ENCODE data around the gene TMEM38A. TPM values are rescaled to one million over a fixed set of nuclear protein-coding genes. Genes with fewer than 3 reads are reported as not detected.

The TMEM38A gene
- total and polyA plus RNA-seq, 9 of the 15 experiments (the other 6 are each of a cell fraction or from before 2014, with no cell fraction given) = 0.35 to 2.1 (median 1.2) TPM

GRCh38 chr19:16660763-16661479 is at the start of gene TMEM38A (continued):
- peak; percentile 77 for TF ChIP-seq KDM5B (IDR thresholded peaks at IDR 0.05; ENCODE audit: insufficient replicate concordance, low read depth, low read length)
- TF ChIP-seq DPF2 (IDR thresholded peaks at IDR 0.05) = no peak
- no peak for TF ChIP-seq ZNF143 (CRISPR knock-in tag; IDR thresholded peaks at IDR 0.05)
- TF ChIP-seq, protein P1, sequence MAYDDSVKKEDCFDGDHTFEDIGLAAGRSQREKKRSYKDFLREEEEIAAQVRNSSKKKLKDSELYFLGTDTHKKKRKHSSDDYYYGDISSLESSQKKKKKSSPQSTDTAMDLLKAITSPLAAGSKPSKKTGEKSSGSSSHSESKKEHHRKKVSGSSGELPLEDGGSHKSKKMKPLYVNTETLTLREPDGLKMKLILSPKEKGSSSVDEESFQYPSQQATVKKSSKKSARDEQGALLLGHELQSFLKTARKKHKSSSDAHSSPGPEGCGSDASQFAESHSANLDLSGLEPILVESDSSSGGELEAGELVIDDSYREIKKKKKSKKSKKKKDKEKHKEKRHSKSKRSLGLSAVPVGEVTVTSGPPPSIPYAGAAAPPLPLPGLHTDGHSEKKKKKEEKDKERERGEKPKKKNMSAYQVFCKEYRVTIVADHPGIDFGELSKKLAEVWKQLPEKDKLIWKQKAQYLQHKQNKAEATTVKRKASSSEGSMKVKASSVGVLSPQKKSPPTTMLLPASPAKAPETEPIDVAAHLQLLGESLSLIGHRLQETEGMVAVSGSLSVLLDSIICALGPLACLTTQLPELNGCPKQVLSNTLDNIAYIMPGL (CRISPR knock-in tag; IDR thresholded peaks at IDR 0.05) = 0 out of 2 replicates have a peak, but pooled peaks have one; percentile 16
- TF ChIP-seq, protein P2, sequence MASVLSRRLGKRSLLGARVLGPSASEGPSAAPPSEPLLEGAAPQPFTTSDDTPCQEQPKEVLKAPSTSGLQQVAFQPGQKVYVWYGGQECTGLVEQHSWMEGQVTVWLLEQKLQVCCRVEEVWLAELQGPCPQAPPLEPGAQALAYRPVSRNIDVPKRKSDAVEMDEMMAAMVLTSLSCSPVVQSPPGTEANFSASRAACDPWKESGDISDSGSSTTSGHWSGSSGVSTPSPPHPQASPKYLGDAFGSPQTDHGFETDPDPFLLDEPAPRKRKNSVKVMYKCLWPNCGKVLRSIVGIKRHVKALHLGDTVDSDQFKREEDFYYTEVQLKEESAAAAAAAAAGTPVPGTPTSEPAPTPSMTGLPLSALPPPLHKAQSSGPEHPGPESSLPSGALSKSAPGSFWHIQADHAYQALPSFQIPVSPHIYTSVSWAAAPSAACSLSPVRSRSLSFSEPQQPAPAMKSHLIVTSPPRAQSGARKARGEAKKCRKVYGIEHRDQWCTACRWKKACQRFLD (CRISPR knock-in tag; IDR thresholded peaks at IDR 0.05) = peak; percentile 48; the same call in 1 of the 2 replicates
- TF ChIP-seq RBM14 (IDR thresholded peaks at IDR 0.05; ENCODE audit: borderline replicate concordance, insufficient read depth, low read depth, low read length) = no peak
- TF ChIP-seq NONO (IDR thresholded peaks at IDR 0.05; ENCODE audit: low read depth in 2 of 2, low read length in 1 of 2) = 0 out of 4 replicates have a peak, but pooled peaks of 1 of the 2 experiments have one; percentile 15
- TF ChIP-seq NFIC (IDR thresholded peaks at IDR 0.05) = 0 out of 2 replicates have a peak, but pooled peaks have one; percentile 23
- 0 out of 2 replicates have a peak, but pooled peaks have one; percentile 29 for TF ChIP-seq ZNF589 (CRISPR knock-in tag; IDR thresholded peaks at IDR 0.05; ENCODE audit: low read depth)
